HCT116 (cell line): Measurements from ENCODE around the gene ZBTB16. TPM values are rescaled to one million over a fixed set of nuclear protein-coding genes. Genes with fewer than 3 reads are reported as not detected.

Experiments used
- ATAC-seq: fragments of 200-7000 bp; cut with Tn5 transposase; 2 replicates; pipeline ENCODE4 v1.9.1; 2020; ENCODE audit warnings: mild to moderate bottlenecking, moderate library complexity
- BruUV-seq: library from RNA; stranded (reverse); fragments of 400-500 nt; replicated peaks from 2 replicates; lab custom pipeline; 2021; lab: Mats Ljungman, UMichigan
- CTCF ChIA-PET: fragments of 300-600 bp; sonication (Branson Sonifier 250); formaldehyde crosslinking; loops from one replicate; lab custom pipeline; 2021; ENCODE audit warnings: antibody characterized with exemption; lab: Charles Lee
- POLR2A ChIA-PET: fragments of 300-600, 350-600 bp; sonication (Branson Sonifier 250); formaldehyde crosslinking; loops from one replicate; lab custom pipeline; 2021; ENCODE audit warnings: antibody characterized with exemption; lab: Charles Lee
- RAD21 ChIA-PET, 2 experiments: fragments of 300-600 bp; sonication (Branson Sonifier 250); formaldehyde crosslinking; loops; one replicate each; lab custom pipeline; 2023; ENCODE audit warnings: low total read pairs in 2 of 2; ENCODE audit not compliant: uncharacterized antibody in 2 of 2, unreplicated experiment in 2 of 2, low non-redundant PET in 1 of 2; lab: Charles Lee
- DNase-seq: peaks from one replicate; pipeline ENCODE4 v3.0.0-alpha.2; 2010; ENCODE audit warnings: low read depth, low spot score
- H2AFZ ChIP-seq: fragments of 200-600 bp; shearing (Covaris generic), sonication (generic); 2 replicates; pipeline ENCODE4 v1.6.1; 2017; ENCODE audit warnings: low read depth, mixed run types, mixed read lengths, antibody characterized with exemption, low read length; ENCODE audit not compliant: poor library complexity, severe bottlenecking
- H3K27ac ChIP-seq: 2 replicates; pipeline ENCODE4 v1.5.1; 2012; ENCODE audit warnings: low read depth, low read length
- H3K27me3 ChIP-seq: fragments of 200-600 bp; sonication (generic); 2 replicates; pipeline ENCODE4 v1.6.1; 2016; ENCODE audit warnings: mixed run types, low read length, mixed read lengths; ENCODE audit not compliant: insufficient read depth
- H3K36me3 ChIP-seq, 2 experiments: fragments of 200-500 bp in 1 of 2; fragments of 200-600 bp in 1 of 2; sonication (Bioruptor generic) in 1 of 2; sonication (generic) in 1 of 2; 2 replicates each; pipeline versions ENCODE4 v1.5.1 to v1.6.1; 2014 to 2016; ENCODE audit warnings: low read length in 2 of 2, inconsistent platforms in 1 of 2, mixed read lengths in 1 of 2, mixed run types in 1 of 2; ENCODE audit not compliant: insufficient read depth in 2 of 2, control insufficient read depth in 1 of 2
- H3K4me1 ChIP-seq, 2 experiments: fragments of 200-600 bp in 1 of 2; sonication (generic) in 1 of 2; 2 replicates each; pipeline versions ENCODE4 v1.5.1 to v1.6.1; 2012 to 2017; ENCODE audit warnings: low read length in 2 of 2, inconsistent platforms in 1 of 2, mild to moderate bottlenecking in 1 of 2, mixed read lengths in 1 of 2, mixed run types in 1 of 2, moderate library complexity in 1 of 2; ENCODE audit not compliant: insufficient read depth in 2 of 2, control insufficient read depth in 1 of 2
- H3K4me2 ChIP-seq: fragments of 200-600 bp; sonication (generic); 2 replicates; pipeline ENCODE4 v1.6.1; 2017; ENCODE audit warnings: mixed run types, low read length, mixed read lengths
- H3K4me3 ChIP-seq, 2 experiments: fragments of 200-600 bp in 1 of 2; sonication (generic) in 1 of 2; replicated peaks in 1 of 2; 2 replicates each; pipeline ENCODE4 v1.5.1; 2011 to 2016; ENCODE audit warnings: low read length in 2 of 2, control low read depth in 1 of 2, low read depth in 1 of 2, mild to moderate bottlenecking in 1 of 2, mixed read lengths in 1 of 2, mixed run types in 1 of 2
- H3K79me2 ChIP-seq: fragments of 200-600 bp; sonication (generic); 2 replicates; pipeline ENCODE4 v1.6.1; 2017; ENCODE audit warnings: mild to moderate bottlenecking, mixed run types, low read length, moderate library complexity, mixed read lengths; ENCODE audit not compliant: insufficient read depth
- H3K9ac ChIP-seq: fragments of 200-600 bp; sonication (generic); 2 replicates; pipeline ENCODE4 v1.6.1; 2016; ENCODE audit warnings: low read length, mixed read lengths
- H3K9me2 ChIP-seq: fragments of 200-600 bp; sonication (generic), shearing (Covaris generic); 2 replicates; pipeline ENCODE4 v1.6.1; 2017; ENCODE audit warnings: mixed run types, mild to moderate bottlenecking, moderate library complexity; ENCODE audit not compliant: insufficient read depth
- H3K9me3 ChIP-seq, 2 experiments: fragments of 200-500 bp in 1 of 2; fragments of 200-600 bp in 1 of 2; sonication (Bioruptor generic) in 1 of 2; sonication (generic) in 1 of 2; 2 replicates each; pipeline ENCODE4 v1.6.1; 2014 to 2017; ENCODE audit warnings: low read length in 2 of 2, mixed read lengths in 2 of 2, inconsistent platforms in 1 of 2, low read depth in 1 of 2, mild to moderate bottlenecking in 1 of 2, mixed run types in 1 of 2, moderate library complexity in 1 of 2; ENCODE audit not compliant: control insufficient read depth in 1 of 2, insufficient read depth in 1 of 2
- H4K20me1 ChIP-seq: fragments of 200-600 bp; sonication (generic), shearing (Covaris generic); 2 replicates; pipeline ENCODE4 v1.6.1; 2017; ENCODE audit warnings: mixed run types, mild to moderate bottlenecking, moderate library complexity; ENCODE audit not compliant: insufficient read depth
- CBX3 ChIP-seq: IDR thresholded peaks from 2 replicates; pipeline ENCODE4 v1.6.1; 2012; ENCODE audit warnings: low read depth
- CEBPB ChIP-seq: IDR thresholded peaks from 2 replicates; pipeline ENCODE4 v1.6.1; 2012; ENCODE audit warnings: low read depth
- ELF1 ChIP-seq: IDR thresholded peaks from 2 replicates; pipeline ENCODE4 v1.6.1; 2012; ENCODE audit warnings: low read depth, borderline replicate concordance
- EZH2 ChIP-seq: fragments of 200-600 bp; sonication (generic); IDR thresholded peaks from 2 replicates; pipeline ENCODE4 v1.6.1; 2017; ENCODE audit warnings: antibody characterized with exemption, mixed run types
- EZH2phosphoT487 ChIP-seq: fragments of 200-600 bp; IDR thresholded peaks from 2 replicates; pipeline ENCODE4 v1.6.1; 2018; ENCODE audit warnings: antibody characterized with exemption, borderline replicate concordance
- FOSL1 ChIP-seq: IDR thresholded peaks from 2 replicates; pipeline ENCODE4 v1.6.1; 2012; ENCODE audit warnings: low read depth
- JUND ChIP-seq: IDR thresholded peaks from 2 replicates; pipeline ENCODE4 v1.6.1; 2012
- POLR2A ChIP-seq: IDR thresholded peaks from 2 replicates; pipeline ENCODE4 v1.7.0; 2011; ENCODE audit warnings: borderline replicate concordance; ENCODE audit not compliant: insufficient read depth, insufficient read length; ENCODE audit errors: extremely low read depth
- POLR2AphosphoS5 ChIP-seq: IDR thresholded peaks from 2 replicates; pipeline ENCODE4 v1.6.1; 2011; ENCODE audit warnings: mild to moderate bottlenecking, low read depth, low read length, moderate library complexity
- RAD21 ChIP-seq: IDR thresholded peaks from 2 replicates; pipeline ENCODE4 v1.6.1; 2012; ENCODE audit warnings: low read depth, mild to moderate bottlenecking
- REST ChIP-seq: IDR thresholded peaks from 2 replicates; pipeline ENCODE4 v1.6.1; 2012; ENCODE audit warnings: low read depth
- SIN3A ChIP-seq: IDR thresholded peaks from 2 replicates; pipeline ENCODE4 v1.6.1; 2012; ENCODE audit warnings: low read depth
- SP1 ChIP-seq: IDR thresholded peaks from 2 replicates; pipeline ENCODE4 v1.6.1; 2012; ENCODE audit warnings: low read depth
- SRF ChIP-seq: IDR thresholded peaks from 2 replicates; pipeline ENCODE4 v1.6.1; 2012; ENCODE audit warnings: low read depth
- YY1 ChIP-seq: IDR thresholded peaks from 2 replicates; pipeline ENCODE4 v1.6.1; 2011; ENCODE audit warnings: low read length, low read depth, moderate library complexity, mild to moderate bottlenecking; ENCODE audit not compliant: insufficient replicate concordance; ENCODE audit errors: extremely low read depth
- ZFX ChIP-seq: fragments of 450-650 bp; IDR thresholded peaks from 2 replicates; pipeline ENCODE4 v1.6.1; 2017
- ZNF274 ChIP-seq: fragments of 200-500 bp; sonication (Bioruptor generic); IDR thresholded peaks from 2 replicates; pipeline ENCODE4 v1.6.1; 2014; ENCODE audit warnings: mild to moderate bottlenecking, low read depth, low read length, inconsistent platforms
- intact Hi-C: fragments of 100-400 bp; cut with micrococcal nuclease; formaldehyde crosslinking; loops from 2 replicates; pipeline ENCODE4 v1.10.0; 2022
- total RNA-seq: library from RNA; stranded (reverse); gene quantifications from one replicate; pipeline ENCODE4 v1.2.1, GENCODE V29; 2021; ENCODE audit not compliant: unreplicated experiment
- TF ChIP-seq, protein P1 (sequence below): IDR thresholded peaks from 2 replicates; pipeline ENCODE4 v1.6.1; 2012

Gene ZBTB16
- total RNA-seq, 1 experiment from 2014 or later, result 0.30 TPM

DNA sequence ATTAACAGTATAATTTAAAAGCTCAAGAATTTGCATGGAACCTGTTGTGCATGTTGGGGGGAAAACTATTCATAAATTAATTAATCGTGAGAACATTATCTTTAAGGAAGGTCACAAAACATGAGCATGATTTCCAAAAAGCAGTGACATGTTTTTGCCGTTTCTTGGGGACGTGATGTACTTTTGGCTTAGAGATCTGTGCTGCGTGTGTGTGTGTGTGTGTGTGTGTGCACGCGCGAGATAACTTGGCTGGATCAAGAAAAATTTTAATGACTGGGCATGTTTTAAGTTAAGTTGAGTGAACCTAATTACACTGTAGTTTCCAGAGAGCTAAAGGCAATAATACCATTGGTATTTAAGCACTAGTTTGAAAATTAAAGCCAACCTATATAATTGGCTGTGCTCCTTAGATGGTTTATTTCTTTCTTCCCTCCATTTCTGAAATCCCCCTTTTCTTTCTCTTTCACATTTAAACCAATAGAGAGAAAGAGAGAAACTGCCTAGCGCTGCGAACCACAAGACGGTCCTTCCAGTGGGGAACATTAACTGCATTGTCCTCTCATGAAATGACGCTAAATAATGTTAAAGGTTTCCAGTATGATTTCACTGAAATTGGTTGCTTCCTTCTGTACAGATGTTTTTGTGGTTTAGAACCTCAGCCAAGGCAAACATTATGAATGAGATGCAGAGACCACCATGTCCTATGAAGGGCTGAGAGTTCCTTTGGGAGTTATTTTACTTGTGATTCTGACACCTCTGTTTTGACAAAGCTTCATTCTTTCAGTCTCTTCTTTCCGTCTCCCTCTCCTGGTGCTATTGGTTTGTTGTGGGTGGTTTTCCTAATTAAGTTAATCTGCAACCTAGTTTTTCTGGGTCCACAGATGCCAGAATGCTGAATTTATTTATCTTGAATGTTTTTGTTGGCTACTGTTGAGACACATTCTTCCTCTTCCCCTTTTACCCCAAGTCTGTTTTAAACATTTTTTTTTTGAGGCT lies 51.7 kb downstream of the ZBTB16 start:
- POLR2A ChIA-PET, result no interaction called here
- no TSS peak for BruUV-seq

More for the DNA sequence above, 51.7 kb downstream of the ZBTB16 start:
- ATAC-seq, result no peak
- Histone ChIP-seq H4K20me1 (no peaks in the 10 kb centered on the region; the same call in 1 of the 2 replicates), H3K36me3 (no peaks in the 10 kb centered on the region), H3K9ac (no peak overlapping the region), H3K4me3 (no peak overlapping the region), H3K79me2 (no peaks in the 10 kb centered on the region), H3K4me2 (no peak overlapping the region), H3K9me2 (no peaks in the 10 kb centered on the region), H3K27me3 (peaks cover 85% of the 10 kb centered on the region)
- TF ChIP-seq JUND, result no peak
- no peak for TF ChIP-seq RAD21
- no peak for TF ChIP-seq CBX3
- TF ChIP-seq POLR2A, result no peak
- TF ChIP-seq REST, result no peak
- TF ChIP-seq EZH2phosphoT487, result no peak
- no peak for TF ChIP-seq EZH2
- TF ChIP-seq CEBPB, result no peak
- TF ChIP-seq ZNF274, result no peak
- no peak for TF ChIP-seq SP1
- no peak for TF ChIP-seq POLR2AphosphoS5
- TF ChIP-seq YY1, result no peak
- TF ChIP-seq, protein P1, sequence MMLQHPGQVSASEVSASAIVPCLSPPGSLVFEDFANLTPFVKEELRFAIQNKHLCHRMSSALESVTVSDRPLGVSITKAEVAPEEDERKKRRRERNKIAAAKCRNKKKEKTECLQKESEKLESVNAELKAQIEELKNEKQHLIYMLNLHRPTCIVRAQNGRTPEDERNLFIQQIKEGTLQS, result no peak
- no peak for TF ChIP-seq ZFX
- TF ChIP-seq FOSL1, result no peak
- no peak for TF ChIP-seq ELF1
- TF ChIP-seq SIN3A, result no peak
- no peak for TF ChIP-seq SRF
- TF ChIP-seq, all 23 proteins: peak for 0
- intact Hi-C loops, result no loop called here
- Histone ChIP-seq H3K9me3 (no peaks in the 10 kb centered on the region), H2AFZ (no peak overlapping the region), H3K4me1 (no peaks in the 10 kb centered on the region), H3K27ac (no peak overlapping the region)
- ChIA-PET RAD21 (no interaction called here), CTCF (no interaction called here)
- DNase-seq, result no peak
